Osteoblast (primary cell): ENCODE results near the gene SPATA6L. TPM values are rescaled to one million over a fixed set of nuclear protein-coding genes. Genes with fewer than 3 reads are reported as not detected.
A peak's percentile ranks its signal among the peaks of the same experiment; 100 is the strongest.

Experiments
- DNase-seq: peaks from one replicate; pipeline ENCODE4 v3.0.0; 2011; ENCODE audit warnings: low spot score, mixed read lengths; ENCODE audit not compliant: insufficient read length; ENCODE audit errors: missing footprints
- H2AFZ ChIP-seq: 2 replicates; pipeline ENCODE4 v1.6.0; 2011; ENCODE audit warnings: mild to moderate bottlenecking, low read length
- H3K27ac ChIP-seq: 2 replicates; pipeline ENCODE4 v1.5.1; 2011; ENCODE audit warnings: mild to moderate bottlenecking, low read depth, low read length, moderate library complexity
- H3K27me3 ChIP-seq: 2 replicates; pipeline ENCODE4 v1.6.0; 2012; ENCODE audit warnings: mild to moderate bottlenecking, control low read depth, inconsistent platforms, low read length, moderate library complexity; ENCODE audit not compliant: insufficient read depth
- H3K36me3 ChIP-seq: 2 replicates; pipeline ENCODE4 v1.5.1; 2011; ENCODE audit warnings: mild to moderate bottlenecking, low read length, control low read depth, moderate library complexity; ENCODE audit not compliant: insufficient read depth
- H3K4me1 ChIP-seq: 2 replicates; pipeline ENCODE4 v1.5.1; 2011; ENCODE audit warnings: mild to moderate bottlenecking, low read length, control low read depth, moderate library complexity; ENCODE audit not compliant: insufficient read depth
- H3K4me2 ChIP-seq: 2 replicates; pipeline ENCODE4 v1.6.0; 2011; ENCODE audit warnings: mild to moderate bottlenecking, low read length; ENCODE audit not compliant: insufficient read depth
- H3K4me3 ChIP-seq: fragments of 200-600 bp; sonication (generic); 3 replicates; pipeline ENCODE4 v1.5.1; 2012; ENCODE audit warnings: mild to moderate bottlenecking, low read length, inconsistent platforms; ENCODE audit not compliant: insufficient read depth
- H3K79me2 ChIP-seq: 2 replicates; pipeline ENCODE4 v1.6.0; 2012; ENCODE audit warnings: mild to moderate bottlenecking, low read length, control low read depth, inconsistent platforms; ENCODE audit not compliant: insufficient read depth
- H3K9me3 ChIP-seq: 2 replicates; pipeline ENCODE4 v1.5.1; 2011; ENCODE audit warnings: low read depth, low read length, control low read depth
- H4K20me1 ChIP-seq: 2 replicates; pipeline ENCODE4 v1.6.0; 2012; ENCODE audit warnings: mild to moderate bottlenecking, low read length, control low read depth; ENCODE audit not compliant: insufficient read depth
- total RNA-seq: library from RNA; depleted of rRNA; stranded (reverse); fragments of >200 nt; gene quantifications from 2 replicates; pipeline ENCODE4 v1.2.3, GENCODE V29; 2012
- TF ChIP-seq, protein P1 (sequence below): IDR thresholded peaks from 2 replicates; pipeline ENCODE4 v1.5.1; 2011; ENCODE audit warnings: mild to moderate bottlenecking, low read depth, low read length, moderate library complexity; ENCODE audit errors: extremely low read depth

Gene SPATA6L, protein sequence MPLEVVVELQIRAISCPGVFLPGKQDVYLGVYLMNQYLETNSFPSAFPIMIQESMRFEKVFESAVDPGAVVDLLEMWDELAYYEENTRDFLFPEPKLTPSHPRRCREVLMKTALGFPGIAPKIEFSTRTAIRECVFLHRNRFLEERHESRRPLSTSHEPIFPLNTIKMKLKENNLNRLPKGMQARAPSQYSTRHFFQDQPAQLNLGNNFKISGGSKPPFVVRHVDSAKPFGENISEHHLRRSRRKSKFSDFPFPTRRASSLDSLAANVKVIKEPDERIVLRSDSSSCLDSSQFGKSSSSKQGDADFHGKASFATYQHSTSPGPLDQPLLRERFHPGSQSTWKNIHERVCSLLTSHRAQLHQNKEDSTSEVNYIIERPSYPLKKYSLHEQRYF
- 0.72 and 1.2 TPM in 2 replicates for total RNA-seq

DNA sequence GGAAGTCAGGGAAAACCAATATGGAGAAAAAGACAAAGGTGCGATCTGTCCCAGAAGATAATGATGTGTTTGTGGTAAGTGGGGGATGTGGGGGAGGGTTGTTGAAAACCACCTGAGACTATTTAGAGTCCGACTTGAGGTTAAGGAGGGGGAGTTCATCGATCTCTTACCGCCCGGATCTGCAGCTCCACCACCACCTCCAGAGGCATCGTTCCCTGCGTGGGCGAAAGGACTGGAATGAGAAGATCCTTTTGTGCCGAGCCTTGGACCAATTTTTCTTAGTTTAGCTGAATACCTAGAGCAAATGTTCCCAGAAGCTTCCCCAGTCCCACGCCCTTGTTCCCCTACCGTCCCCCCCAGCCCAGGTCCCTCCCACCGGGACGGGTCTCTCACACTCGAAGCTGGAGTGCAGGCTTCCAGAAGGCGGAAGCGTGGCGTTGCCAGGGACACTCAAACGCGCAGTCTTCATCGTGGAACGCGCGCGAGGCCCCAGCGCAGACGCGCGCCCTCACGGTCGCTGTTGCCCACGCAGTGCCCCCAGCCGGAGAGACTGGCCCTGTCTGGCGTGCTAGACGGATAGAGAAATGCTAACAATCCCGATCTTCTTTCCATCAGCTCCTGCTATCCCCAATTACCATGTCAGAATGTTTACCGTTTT is at the start of gene SPATA6L:
Gene SPATA6L, minus strand, starts transcription at position 439 of the 658 bp plus-strand sequence. Its CDS starts 230 bp downstream, at position 209.
- Histone ChIP-seq H3K27me3 (no peaks in the 10 kb centered on the region), H3K4me1 (peaks cover 39% of the 10 kb centered on the region), H3K79me2 (peaks cover 6% of the 10 kb centered on the region), H2AFZ (peak within 1 kb of the TSS; percentile 84), H3K36me3 (no peaks in the 10 kb centered on the region), H3K9me3 (no peaks in the 10 kb centered on the region), H3K4me3 (peak within 1 kb of the TSS; percentile 71), H4K20me1 (no peaks in the 10 kb centered on the region), H3K27ac (peak within 1 kb of the TSS; percentile 40), H3K4me2 (peak within 1 kb of the TSS; percentile 89)
- peak; percentile 91 for DNase-seq
- TF ChIP-seq, protein P1, sequence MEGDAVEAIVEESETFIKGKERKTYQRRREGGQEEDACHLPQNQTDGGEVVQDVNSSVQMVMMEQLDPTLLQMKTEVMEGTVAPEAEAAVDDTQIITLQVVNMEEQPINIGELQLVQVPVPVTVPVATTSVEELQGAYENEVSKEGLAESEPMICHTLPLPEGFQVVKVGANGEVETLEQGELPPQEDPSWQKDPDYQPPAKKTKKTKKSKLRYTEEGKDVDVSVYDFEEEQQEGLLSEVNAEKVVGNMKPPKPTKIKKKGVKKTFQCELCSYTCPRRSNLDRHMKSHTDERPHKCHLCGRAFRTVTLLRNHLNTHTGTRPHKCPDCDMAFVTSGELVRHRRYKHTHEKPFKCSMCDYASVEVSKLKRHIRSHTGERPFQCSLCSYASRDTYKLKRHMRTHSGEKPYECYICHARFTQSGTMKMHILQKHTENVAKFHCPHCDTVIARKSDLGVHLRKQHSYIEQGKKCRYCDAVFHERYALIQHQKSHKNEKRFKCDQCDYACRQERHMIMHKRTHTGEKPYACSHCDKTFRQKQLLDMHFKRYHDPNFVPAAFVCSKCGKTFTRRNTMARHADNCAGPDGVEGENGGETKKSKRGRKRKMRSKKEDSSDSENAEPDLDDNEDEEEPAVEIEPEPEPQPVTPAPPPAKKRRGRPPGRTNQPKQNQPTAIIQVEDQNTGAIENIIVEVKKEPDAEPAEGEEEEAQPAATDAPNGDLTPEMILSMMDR, result no peak

DNA sequence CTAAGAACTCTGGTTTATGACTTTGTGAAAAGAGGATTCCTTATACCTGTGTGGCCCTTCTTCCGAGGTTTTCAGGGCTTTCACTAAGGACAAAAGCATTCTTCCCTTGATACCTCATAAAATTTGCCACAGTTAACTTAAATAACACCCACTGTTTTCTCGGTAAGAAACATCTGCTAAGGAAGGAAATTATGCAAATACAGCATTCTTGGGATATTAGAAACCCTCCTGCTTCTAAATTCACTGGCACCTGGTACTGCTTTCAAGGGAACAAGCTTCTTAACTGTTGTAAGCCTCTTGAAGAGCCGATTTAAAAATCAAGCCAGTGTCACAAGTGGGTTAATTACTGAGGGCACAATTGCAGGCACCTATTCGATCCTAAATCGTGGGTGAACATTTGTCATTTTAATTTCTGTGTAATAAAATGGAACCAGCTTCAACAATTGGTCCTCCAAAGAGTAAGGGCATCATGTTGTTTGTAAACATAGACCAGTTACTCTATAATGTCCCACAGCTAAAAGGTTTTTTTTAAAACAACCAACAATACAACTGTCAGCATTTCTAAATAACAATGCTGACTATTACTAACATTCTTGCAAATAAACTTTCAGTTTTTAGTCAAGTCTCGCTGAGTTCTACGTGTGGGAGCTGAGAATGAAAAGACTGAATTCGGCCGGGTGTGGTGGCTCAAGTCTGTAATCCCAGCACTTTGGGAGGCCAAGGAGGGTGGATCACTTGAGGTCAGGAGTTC is 48.2 kb upstream of the SPATA6L start:
- DNase-seq, result no peak
- Histone ChIP-seq H4K20me1 (peaks cover 9% of the 10 kb centered on the region), H2AFZ (no peak overlapping the region), H3K36me3 (peaks cover 32% of the 10 kb centered on the region), H3K4me2 (no peak overlapping the region), H3K27ac (no peak overlapping the region), H3K9me3 (no peaks in the 10 kb centered on the region), H3K79me2 (no peaks in the 10 kb centered on the region), H3K27me3 (no peaks in the 10 kb centered on the region), H3K4me1 (no peaks in the 10 kb centered on the region), H3K4me3 (no peak overlapping the region)
- TF ChIP-seq, protein P1, result no peak

DNA sequence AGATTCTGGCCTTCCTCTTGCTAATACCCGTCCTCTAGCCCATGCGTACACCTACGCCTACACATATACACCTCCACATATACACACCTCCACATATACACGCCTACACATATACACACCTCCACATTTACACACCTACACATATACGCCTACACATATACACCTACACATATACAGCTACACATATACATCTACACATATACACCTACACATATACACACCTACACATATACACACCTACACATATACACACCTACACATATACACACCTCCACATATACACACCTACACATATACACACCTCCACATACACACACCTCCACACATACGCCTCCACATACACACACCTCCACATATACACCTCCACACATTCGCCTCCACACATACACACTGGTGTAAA is 47.6 kb upstream of the SPATA6L start:
- Histone ChIP-seq H3K36me3 (peaks cover 31% of the 10 kb centered on the region), H3K4me3 (no peak overlapping the region), H3K27me3 (no peaks in the 10 kb centered on the region), H3K79me2 (no peaks in the 10 kb centered on the region), H3K9me3 (no peaks in the 10 kb centered on the region), H4K20me1 (peaks cover 9% of the 10 kb centered on the region), H2AFZ (no peak overlapping the region), H3K4me2 (no peak overlapping the region), H3K27ac (no peak overlapping the region), H3K4me1 (no peaks in the 10 kb centered on the region)
- TF ChIP-seq, protein P1, result no peak
- DNase-seq, result no peak
